ENCODE data around the gene MXRA8.
"Not testable (repeated sequence)": the region's sequence is repeated elsewhere in the genome, so short reads cannot be mapped to it uniquely, and the experiment has no call there.

The MXRA8 gene

GRCh38 chr1:1322952-1323351 lies 35.4 kb downstream of the MXRA8 start:
- Histone ChIP-seq H3K27ac (ENCODE audit: low read depth, low read length) (no peak overlapping the region), H3K4me3 (ENCODE audit: low read depth, low read length) (no peak overlapping the region; the same call in 1 of the 2 replicates), H3K27me3 (ENCODE audit: control insufficient read depth, insufficient read depth, low read length) (no peaks in the 10 kb centered on the region), H3K9ac (ENCODE audit: low read depth, low read length) (no peak overlapping the region), H3K36me3 (ENCODE audit: control insufficient read depth, insufficient read depth, low read length) (peaks cover 40% of the 10 kb centered on the region), H3K9me3 (ENCODE audit: control insufficient read depth, insufficient read depth, low read length) (no peaks in the 10 kb centered on the region), H3K4me1 (ENCODE audit: control insufficient read depth, insufficient read depth, low read length) (no peaks in the 10 kb centered on the region)

- Histone ChIP-seq H3K27ac (ENCODE audit: low read depth, low read length) (no peak overlapping the region), H3K27me3 (ENCODE audit: control insufficient read depth, insufficient read depth, low read length) (no peaks in the 10 kb centered on the region), H3K4me3 (ENCODE audit: low read depth, low read length) (no peak overlapping the region), H3K36me3 (ENCODE audit: control insufficient read depth, insufficient read depth, low read length) (peaks cover 43% of the 10 kb centered on the region), H3K9me3 (ENCODE audit: control insufficient read depth, insufficient read depth, low read length) (no peaks in the 10 kb centered on the region), H3K4me1 (ENCODE audit: control insufficient read depth, insufficient read depth, low read length) (no peaks in the 10 kb centered on the region), H3K9ac (ENCODE audit: low read depth, low read length) (no peak overlapping the region)
Measured at GRCh38 chr1:1322418-1322817, 35.9 kb downstream of the MXRA8 start.

DNA sequence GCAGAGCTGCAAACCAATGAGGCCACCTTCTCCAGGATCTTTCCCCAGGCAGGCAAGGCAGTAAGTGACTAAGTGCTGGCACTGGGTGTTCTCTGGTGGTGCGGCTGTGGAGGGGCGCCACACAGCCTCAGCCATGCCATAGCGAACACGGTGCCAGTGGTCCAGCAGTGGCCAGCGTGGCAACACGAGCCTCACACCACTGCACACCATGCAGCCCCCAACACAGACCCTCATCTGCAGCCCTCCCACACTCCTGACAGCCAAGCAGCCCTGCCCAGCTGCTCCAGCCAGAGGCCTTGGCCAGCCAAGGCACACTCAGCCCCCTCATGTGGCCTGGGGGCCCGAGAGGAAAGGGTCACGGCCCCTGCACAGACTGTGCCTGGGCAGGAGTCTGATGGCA lies 36.9 kb downstream of the MXRA8 start:
- Histone ChIP-seq H3K27me3 (ENCODE audit: control insufficient read depth, insufficient read depth, low read length) (no peaks in the 10 kb centered on the region), H3K4me1 (ENCODE audit: control insufficient read depth, insufficient read depth, low read length) (no peaks in the 10 kb centered on the region), H3K4me3 (ENCODE audit: low read depth, low read length) (no peak overlapping the region), H3K9me3 (ENCODE audit: control insufficient read depth, insufficient read depth, low read length) (no peaks in the 10 kb centered on the region), H3K9ac (ENCODE audit: low read depth, low read length) (no peak overlapping the region), H3K27ac (ENCODE audit: low read depth, low read length) (no peak overlapping the region), H3K36me3 (ENCODE audit: control insufficient read depth, insufficient read depth, low read length) (peaks cover 40% of the 10 kb centered on the region)

GRCh38 chr1:1320666-1321448 lies 37.5 kb downstream of the MXRA8 start:
- H3K36me3 ChIP-seq (ENCODE audit: control insufficient read depth, insufficient read depth, low read length), result peaks cover 40% of the 10 kb centered on the region
- H3K4me1 ChIP-seq (ENCODE audit: control insufficient read depth, insufficient read depth, low read length), result peaks cover 3% of the 10 kb centered on the region; the same call in 1 of the 2 replicates

DNA sequence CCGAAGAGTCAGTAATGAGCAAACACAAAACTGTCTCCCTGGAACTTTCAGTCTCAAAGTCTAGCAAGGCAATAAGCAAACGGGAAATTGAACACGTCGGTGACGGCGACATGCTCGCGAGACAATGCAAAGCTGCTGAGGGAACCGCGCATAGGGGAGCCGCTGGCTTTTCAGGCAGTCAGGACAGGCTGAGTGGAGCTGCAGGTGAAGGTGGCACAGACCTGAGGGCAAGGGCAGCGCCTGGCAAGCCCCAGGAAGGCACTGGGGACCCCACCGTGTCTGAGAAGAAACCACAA lies 38.8 kb downstream of the MXRA8 start:
- no peaks in the 10 kb centered on the region for H3K27me3 ChIP-seq (ENCODE audit: control insufficient read depth, insufficient read depth, low read length)
- H3K9me3 ChIP-seq (ENCODE audit: control insufficient read depth, insufficient read depth, low read length), result no peaks in the 10 kb centered on the region
- H3K4me1 ChIP-seq (ENCODE audit: control insufficient read depth, insufficient read depth, low read length), result peaks cover 10% of the 10 kb centered on the region
- no peak overlapping the region for H3K4me3 ChIP-seq (ENCODE audit: low read depth, low read length)
- H3K9ac ChIP-seq (ENCODE audit: low read depth, low read length), result no peak overlapping the region
- H3K36me3 ChIP-seq (ENCODE audit: control insufficient read depth, insufficient read depth, low read length), result peaks cover 45% of the 10 kb centered on the region
- H3K27ac ChIP-seq (ENCODE audit: low read depth, low read length), result no peak overlapping the region

More at GRCh38 chr1:1320666-1321448, 37.5 kb downstream of the MXRA8 start:
- Histone ChIP-seq H3K9ac (ENCODE audit: low read depth, low read length) (no peak overlapping the region), H3K9me3 (ENCODE audit: control insufficient read depth, insufficient read depth, low read length) (no peaks in the 10 kb centered on the region), H3K27me3 (ENCODE audit: control insufficient read depth, insufficient read depth, low read length) (no peaks in the 10 kb centered on the region), H3K27ac (ENCODE audit: low read depth, low read length) (no peak overlapping the region), H3K4me3 (ENCODE audit: low read depth, low read length) (no peak overlapping the region)

DNA sequence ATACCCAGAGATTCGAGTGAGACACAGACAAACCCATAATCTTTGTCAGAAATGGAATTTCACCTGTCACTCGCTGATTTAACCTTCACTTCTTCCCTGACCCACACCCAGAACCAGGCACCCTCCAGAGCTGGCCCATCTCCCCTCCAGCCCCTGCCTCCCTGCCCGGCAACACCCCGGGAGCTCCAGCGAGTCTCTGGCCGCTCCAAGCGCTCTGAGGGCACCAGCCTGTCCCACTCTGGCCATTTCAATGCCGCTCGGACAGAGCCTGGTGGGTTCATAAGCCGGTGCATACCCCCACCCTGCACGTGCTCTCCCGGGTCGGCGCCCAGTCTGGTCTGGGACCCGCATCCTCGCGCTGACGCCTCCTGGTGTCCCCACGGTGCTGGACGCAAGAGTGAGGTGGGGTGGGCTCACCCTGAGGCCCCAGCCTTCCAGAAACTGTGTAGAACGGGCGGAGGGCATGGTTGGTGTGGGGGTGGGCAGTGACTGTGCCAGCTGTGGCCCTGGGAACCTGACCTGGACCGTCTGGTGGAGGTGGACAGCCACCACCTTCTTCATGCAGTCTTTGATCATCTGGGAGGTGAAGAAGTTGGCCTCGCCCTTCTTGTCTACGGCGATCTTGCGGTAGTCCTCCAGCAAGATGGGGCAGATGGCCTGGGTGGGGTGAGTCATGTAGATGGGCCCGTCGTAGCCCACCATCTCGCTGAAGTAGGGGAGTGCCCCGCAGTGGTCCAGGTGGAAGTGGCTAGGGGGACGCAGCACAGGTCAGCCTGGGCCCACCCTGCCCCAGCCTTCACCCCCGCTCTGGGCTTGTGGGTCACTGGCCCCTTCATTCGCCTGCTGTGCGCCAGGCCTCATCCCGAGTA lies 39.3 kb downstream of the MXRA8 start:
- Histone ChIP-seq H3K27ac (ENCODE audit: low read depth, low read length) (no peak overlapping the region), H3K9me3 (ENCODE audit: control insufficient read depth, insufficient read depth, low read length) (no peaks in the 10 kb centered on the region), H3K27me3 (ENCODE audit: control insufficient read depth, insufficient read depth, low read length) (no peaks in the 10 kb centered on the region), H3K36me3 (ENCODE audit: control insufficient read depth, insufficient read depth, low read length) (peaks cover 51% of the 10 kb centered on the region), H3K4me3 (ENCODE audit: low read depth, low read length) (no peak overlapping the region), H3K9ac (ENCODE audit: low read depth, low read length) (no peak overlapping the region), H3K4me1 (ENCODE audit: control insufficient read depth, insufficient read depth, low read length) (peaks cover 10% of the 10 kb centered on the region)

- H3K9ac ChIP-seq (ENCODE audit: low read depth, low read length), result no peak overlapping the region
- peaks cover 10% of the 10 kb centered on the region for H3K4me1 ChIP-seq (ENCODE audit: control insufficient read depth, insufficient read depth, low read length)
- peaks cover 58% of the 10 kb centered on the region for H3K36me3 ChIP-seq (ENCODE audit: control insufficient read depth, insufficient read depth, low read length)
- no peak overlapping the region for H3K4me3 ChIP-seq (ENCODE audit: low read depth, low read length)
- H3K27me3 ChIP-seq (ENCODE audit: control insufficient read depth, insufficient read depth, low read length), result no peaks in the 10 kb centered on the region
- H3K27ac ChIP-seq (ENCODE audit: low read depth, low read length), result no peak overlapping the region
- H3K9me3 ChIP-seq (ENCODE audit: control insufficient read depth, insufficient read depth, low read length), result no peaks in the 10 kb centered on the region
Measured at GRCh38 chr1:1318131-1318652, 40.2 kb downstream of the MXRA8 start.

GRCh38 chr1:1317420-1317819 lies 40.9 kb downstream of the MXRA8 start:
- no peak overlapping the region for H3K4me3 ChIP-seq (ENCODE audit: low read depth, low read length)
- no peak overlapping the region for H3K9ac ChIP-seq (ENCODE audit: low read depth, low read length)
- no peaks in the 10 kb centered on the region for H3K9me3 ChIP-seq (ENCODE audit: control insufficient read depth, insufficient read depth, low read length)
- H3K4me1 ChIP-seq (ENCODE audit: control insufficient read depth, insufficient read depth, low read length), result peaks cover 10% of the 10 kb centered on the region
- H3K27me3 ChIP-seq (ENCODE audit: control insufficient read depth, insufficient read depth, low read length), result no peaks in the 10 kb centered on the region
- no peak overlapping the region for H3K27ac ChIP-seq (ENCODE audit: low read depth, low read length)
- peaks cover 61% of the 10 kb centered on the region for H3K36me3 ChIP-seq (ENCODE audit: control insufficient read depth, insufficient read depth, low read length)

- H3K27ac ChIP-seq (ENCODE audit: low read depth, low read length); H3K9me3 ChIP-seq (ENCODE audit: control insufficient read depth, insufficient read depth, low read length); H3K27me3 ChIP-seq (ENCODE audit: control insufficient read depth, insufficient read depth, low read length); H3K9ac ChIP-seq (ENCODE audit: low read depth, low read length); H3K4me3 ChIP-seq (ENCODE audit: low read depth, low read length): not testable (repeated sequence)
- Histone ChIP-seq H3K36me3 (ENCODE audit: control insufficient read depth, insufficient read depth, low read length) (peaks cover 67% of the 10 kb centered on the region), H3K4me1 (ENCODE audit: control insufficient read depth, insufficient read depth, low read length) (peaks cover 10% of the 10 kb centered on the region)
Measured at GRCh38 chr1:1316199-1316598, 42.2 kb downstream of the MXRA8 start.

GRCh38 chr1:1315435-1315954 lies 42.9 kb downstream of the MXRA8 start:
- Histone ChIP-seq H3K27me3 (ENCODE audit: control insufficient read depth, insufficient read depth, low read length) (no peaks in the 10 kb centered on the region), H3K4me3 (ENCODE audit: low read depth, low read length) (no peak overlapping the region; the same call in 1 of the 2 replicates), H3K4me1 (ENCODE audit: control insufficient read depth, insufficient read depth, low read length) (peaks cover 10% of the 10 kb centered on the region), H3K36me3 (ENCODE audit: control insufficient read depth, insufficient read depth, low read length) (peaks cover 71% of the 10 kb centered on the region), H3K9me3 (ENCODE audit: control insufficient read depth, insufficient read depth, low read length) (no peaks in the 10 kb centered on the region), H3K27ac (ENCODE audit: low read depth, low read length) (peak overlapping the region; percentile 81), H3K9ac (ENCODE audit: low read depth, low read length) (peak overlapping the region; percentile 55; the same call in 1 of the 2 replicates)
